HG03139 (cell line): Measurements from ENCODE around the gene CD6.

Source experiments
- ATAC-seq: cut with Tn5 transposase; IDR thresholded peaks from one replicate; pipeline ENCODE4 v1.9.1; 2021; ENCODE audit not compliant: unreplicated experiment

Gene CD6

DNA sequence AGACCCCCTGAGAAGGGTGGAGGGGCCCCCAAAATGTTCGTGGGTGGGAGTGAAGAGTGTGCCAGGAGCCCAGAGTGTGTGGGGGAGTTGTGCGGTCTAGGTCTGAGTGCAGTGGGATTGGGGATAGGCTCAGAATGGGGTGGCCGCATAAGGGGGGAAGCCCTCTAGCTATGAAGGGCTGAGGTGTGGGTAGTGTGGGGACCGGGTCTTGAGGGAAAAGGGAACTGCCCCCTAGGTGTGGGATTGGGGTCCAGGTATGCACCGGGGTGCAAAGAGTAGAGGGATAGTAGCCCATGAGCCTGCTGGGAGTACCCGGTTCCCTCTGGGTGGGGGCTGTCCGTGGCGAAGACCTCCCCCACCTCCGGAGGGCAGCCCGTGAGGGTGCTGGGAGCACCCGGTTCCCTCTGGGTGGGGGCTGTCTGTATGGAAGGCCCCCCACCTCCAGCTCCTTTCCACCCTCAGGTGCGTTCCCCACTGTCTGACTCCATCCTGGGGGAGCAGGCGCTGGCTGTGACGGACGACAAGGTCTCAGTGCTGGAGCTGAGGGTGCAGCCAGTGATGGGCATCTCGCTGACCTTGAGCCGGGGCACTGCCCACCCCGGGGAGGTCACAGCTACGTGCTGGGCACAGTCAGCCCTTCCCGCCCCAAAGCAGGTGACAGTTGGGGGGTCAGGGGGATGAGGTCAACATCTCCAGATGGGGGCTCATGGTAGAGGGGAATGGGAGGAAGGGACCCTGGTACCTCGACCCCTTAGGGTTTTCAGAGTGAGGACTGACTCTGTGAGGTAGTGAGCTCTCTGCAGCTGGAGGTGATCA lies 36.5 kb upstream of the CD6 start:
- ATAC-seq, result no peak

- ATAC-seq, result no peak
Measured at GRCh38 chr11:60935676-60936442, 35.6 kb upstream of the CD6 start.

DNA sequence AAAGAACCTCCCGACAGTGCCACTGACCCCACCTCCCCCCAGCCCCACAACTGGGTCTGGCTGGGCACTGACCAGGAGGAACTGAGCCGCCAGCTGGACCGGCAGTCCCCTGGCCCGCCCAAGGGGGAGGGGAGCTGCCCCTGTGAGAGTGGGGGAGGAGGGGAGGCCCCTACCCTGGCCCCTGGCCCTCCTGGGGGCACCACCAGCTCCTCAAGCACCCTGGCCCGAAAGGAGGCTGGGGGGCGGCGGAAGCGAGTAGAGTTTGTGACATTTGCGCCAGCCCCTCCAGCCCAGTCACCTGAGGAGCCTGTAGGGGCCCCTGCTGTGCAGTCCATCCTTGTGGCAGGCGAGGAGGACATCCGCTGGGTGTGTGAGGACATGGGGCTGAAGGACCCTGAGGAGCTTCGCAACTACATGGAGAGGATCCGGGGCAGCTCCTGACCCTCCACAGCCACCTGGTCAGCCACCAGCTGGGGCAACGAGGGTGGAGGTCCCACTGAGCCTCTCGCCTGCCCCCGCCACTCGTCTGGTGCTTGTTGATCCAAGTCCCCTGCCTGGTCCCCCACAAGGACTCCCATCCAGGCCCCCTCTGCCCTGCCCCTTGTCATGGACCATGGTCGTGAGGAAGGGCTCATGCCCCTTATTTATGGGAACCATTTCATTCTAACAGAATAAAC lies 34.9 kb upstream of the CD6 start:
- ATAC-seq, result no peak

GRCh38 chr11:60937144-60937527 lies 34.3 kb upstream of the CD6 start:
- no peak for ATAC-seq

DNA sequence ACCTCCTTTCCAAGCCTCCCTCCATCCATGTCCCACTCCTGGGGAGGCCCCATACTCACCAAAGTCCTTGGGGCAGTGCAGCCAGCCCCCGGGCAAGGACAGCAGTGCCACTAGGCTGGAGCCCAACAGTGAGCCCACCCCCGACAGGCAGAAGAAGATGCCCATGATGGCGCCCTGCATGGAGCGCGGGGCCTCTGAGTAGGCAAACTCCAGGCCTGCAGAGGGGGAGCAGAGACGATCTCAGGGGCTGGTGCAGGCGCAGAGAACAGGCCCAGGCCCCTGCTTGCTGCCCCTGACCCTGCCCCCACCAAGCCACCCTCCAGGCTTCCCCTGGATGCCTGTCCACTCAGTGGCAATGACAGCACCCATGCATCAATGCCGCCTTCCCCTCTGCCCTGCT lies 33.7 kb upstream of the CD6 start:
- no peak for ATAC-seq

DNA sequence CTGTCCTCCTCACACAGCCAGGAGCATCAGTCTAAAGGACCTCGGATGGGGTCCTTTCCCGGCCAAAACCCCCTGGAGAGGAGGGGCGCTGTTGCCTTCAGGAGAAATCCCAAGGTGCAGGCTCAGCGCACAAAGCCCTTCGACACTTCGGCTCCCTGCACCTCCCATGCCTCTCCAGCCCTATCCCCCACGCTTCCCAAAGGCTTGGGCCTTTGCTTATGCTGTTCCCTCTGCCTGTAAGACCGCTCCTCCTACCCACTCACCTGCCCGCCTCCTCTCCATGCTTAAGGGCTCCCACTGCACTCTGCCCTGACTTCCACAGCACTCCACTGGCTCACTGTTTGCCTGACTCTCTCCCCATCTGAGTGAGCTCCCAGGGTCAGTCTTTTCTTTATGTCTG lies 33.0 kb upstream of the CD6 start:
- no peak for ATAC-seq

- no peak for ATAC-seq
Measured at GRCh38 chr11:60939301-60939700, 32.2 kb upstream of the CD6 start.

DNA sequence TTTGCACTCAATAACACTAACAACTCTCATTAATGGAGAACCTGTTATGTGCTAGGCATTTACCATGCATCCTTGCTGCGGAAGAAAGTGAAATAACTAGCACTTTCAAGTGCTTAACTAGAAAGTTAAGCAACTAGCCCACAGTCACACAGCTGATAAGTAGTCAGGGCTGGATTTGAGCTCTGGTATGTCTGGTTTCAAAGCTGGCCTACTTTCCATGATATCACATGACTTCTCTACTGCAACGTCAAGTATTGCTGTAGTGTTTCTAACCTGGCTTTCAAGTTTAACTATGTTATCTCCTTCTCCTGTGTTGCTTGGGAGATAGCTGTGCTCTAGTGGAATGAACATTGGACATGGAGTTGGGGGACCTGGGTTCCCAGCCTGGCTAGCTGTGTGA lies 31.6 kb upstream of the CD6 start:
- ATAC-seq, result no peak

- ATAC-seq, result no peak
Measured at GRCh38 chr11:60941371-60942119, 29.9 kb upstream of the CD6 start.

DNA sequence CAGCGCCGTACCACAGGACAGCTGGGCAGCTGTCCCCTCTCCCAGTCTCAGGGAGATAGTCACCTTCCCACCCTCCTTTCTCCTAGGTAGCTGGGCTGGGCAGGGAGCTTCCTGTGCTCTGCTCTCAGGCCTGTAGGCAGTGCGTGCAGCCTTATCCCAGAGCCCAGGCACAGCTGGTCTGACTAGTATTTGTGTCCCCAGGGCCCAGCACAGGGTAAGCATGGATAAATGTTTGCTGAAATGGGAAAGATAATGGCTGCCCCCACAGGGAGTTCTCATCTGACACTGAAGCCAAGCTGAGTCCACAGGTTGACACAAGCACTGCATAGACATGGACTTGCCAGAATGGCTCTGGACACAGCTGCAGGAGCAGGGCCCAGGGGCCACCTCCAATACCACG lies 29.3 kb upstream of the CD6 start:
- ATAC-seq, result no peak

GRCh38 chr11:60942970-60943565 lies 28.4 kb upstream of the CD6 start:
- ATAC-seq, result no peak

- no peak for ATAC-seq
Measured at GRCh38 chr11:60944490-60945294, 26.8 kb upstream of the CD6 start.

- no peak for ATAC-seq
Measured at GRCh38 chr11:60945295-60945667, 26.2 kb upstream of the CD6 start.

DNA sequence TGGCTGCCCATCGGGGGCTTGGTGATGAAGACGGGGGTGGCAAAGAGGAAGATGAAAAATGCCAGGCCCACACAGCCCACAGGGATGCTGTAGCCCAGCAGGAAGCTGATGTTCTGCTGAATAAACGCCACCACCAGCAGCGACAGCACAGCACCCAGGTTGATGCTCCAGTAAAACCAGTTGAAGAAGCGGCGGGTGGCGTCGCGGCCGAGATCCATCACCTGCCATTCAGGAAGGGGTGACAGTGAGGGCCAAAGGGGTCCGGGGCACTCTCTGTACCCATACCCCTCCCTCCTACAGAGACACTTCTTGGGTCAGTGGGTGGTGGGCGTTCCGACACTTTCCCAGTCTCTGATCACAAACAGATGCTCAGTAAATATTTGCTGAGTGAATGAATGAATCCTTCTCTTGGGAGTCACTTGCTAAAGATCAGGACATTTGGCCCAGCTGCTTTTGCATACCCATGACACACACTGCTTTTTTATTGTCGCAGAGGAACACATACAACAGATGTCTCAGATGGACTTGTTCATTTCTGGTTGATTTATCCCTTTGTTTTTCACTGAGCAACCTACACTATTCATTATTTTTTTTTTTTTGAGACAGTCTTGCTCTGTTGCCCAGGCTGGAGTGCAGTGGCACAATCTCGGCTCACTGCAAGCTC lies 24.7 kb upstream of the CD6 start:
- ATAC-seq, result no peak

- ATAC-seq, result no peak
Measured at GRCh38 chr11:60947700-60948099, 23.8 kb upstream of the CD6 start.

- no peak for ATAC-seq
Measured at GRCh38 chr11:60948250-60948649, 23.2 kb upstream of the CD6 start.

- ATAC-seq, result no peak
Measured at GRCh38 chr11:60950024-60950423, 21.5 kb upstream of the CD6 start.

DNA sequence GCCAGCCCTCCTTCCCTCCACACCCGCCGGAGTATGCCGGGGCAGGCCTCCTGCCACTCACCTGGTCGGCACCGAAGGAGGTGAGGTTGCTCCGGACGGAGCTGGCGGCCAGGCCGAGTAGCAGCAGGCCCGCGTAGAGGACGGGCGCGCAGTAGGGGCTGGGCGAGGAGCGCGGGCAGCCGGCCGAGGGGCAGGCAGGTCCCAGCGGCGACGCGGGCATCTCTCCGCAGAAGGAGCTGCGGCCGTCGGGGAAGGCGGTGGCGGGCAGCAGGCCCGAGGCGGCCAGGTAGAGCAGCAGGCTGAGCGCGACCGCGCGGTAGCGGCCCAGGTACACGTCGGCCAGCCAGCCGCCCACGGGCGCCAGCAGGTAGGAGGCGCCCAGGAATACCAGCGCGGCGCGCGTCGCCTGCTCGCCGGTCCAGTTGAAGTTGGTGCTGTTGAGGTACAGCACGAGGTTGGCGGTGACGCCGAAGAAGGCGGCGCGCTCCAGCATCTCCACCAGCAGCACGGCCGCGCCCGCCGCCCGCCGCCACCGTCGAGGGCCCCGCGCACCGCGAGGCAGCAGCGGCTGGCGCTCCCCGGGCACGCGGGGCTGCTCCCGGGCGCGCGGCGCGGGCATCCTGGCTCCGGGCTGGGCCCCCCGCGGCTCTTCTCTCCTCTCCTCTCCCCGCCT lies 20.4 kb upstream of the CD6 start:
- no peak for ATAC-seq

- ATAC-seq, result no peak
Measured at GRCh38 chr11:60951606-60951903, 19.9 kb upstream of the CD6 start.
